Fibroblast of gingiva (primary cell): ENCODE results near the gene ABHD17B.
A peak's percentile ranks its signal among the peaks of the same experiment; 100 is the strongest.

Experiments
- DNase-seq: peaks from one replicate; pipeline ENCODE4 v3.0.0-alpha.2; 2011; ENCODE audit warnings: low read depth

The ABHD17B gene

GRCh38 chr9:71819115-71819739 lies 91.8 kb downstream of the ABHD17B start:
- DNase-seq: peak; percentile 12

GRCh38 chr9:71816916-71817451 lies 94.0 kb downstream of the ABHD17B start:
- no peak for DNase-seq
